ENCODE results near the gene GSTM2.
"Not testable (repeated sequence)": the region's sequence is repeated elsewhere in the genome, so short reads cannot be mapped to it uniquely, and the experiment has no call there.

GRCh38 chr1:109685890-109686289, 18.0 kb downstream of the GSTM2 start:
- TF ChIP-seq CTCF (IDR thresholded peaks at IDR 0.05 in 2 of 3, conservative IDR thresholded peaks at IDR 0.05 in 1 of 3; ENCODE audit: borderline replicate concordance in 1 of 3, insufficient read depth in 1 of 3, low read depth in 2 of 3, low read length in 2 of 3); POLR2A (IDR thresholded peaks at IDR 0.05; ENCODE audit: borderline replicate concordance, extremely low read depth, insufficient read depth, insufficient read length); EZH2 (IDR thresholded peaks at IDR 0.05); TCF7L2 (IDR thresholded peaks at IDR 0.05; ENCODE audit: borderline replicate concordance, extremely low read depth, insufficient read depth, insufficient read length): not testable (repeated sequence)
